HG03378 (cell line): ENCODE results near the gene SYCE1.
"Not testable (repeated sequence)": the region's sequence is repeated elsewhere in the genome, so short reads cannot be mapped to it uniquely, and the experiment has no call there.

Source experiments
- ATAC-seq: cut with Tn5 transposase; IDR thresholded peaks from one replicate; pipeline ENCODE4 v1.9.1; 2021; ENCODE audit warnings: mild to moderate bottlenecking, moderate library complexity; ENCODE audit not compliant: unreplicated experiment

Gene SYCE1, protein sequence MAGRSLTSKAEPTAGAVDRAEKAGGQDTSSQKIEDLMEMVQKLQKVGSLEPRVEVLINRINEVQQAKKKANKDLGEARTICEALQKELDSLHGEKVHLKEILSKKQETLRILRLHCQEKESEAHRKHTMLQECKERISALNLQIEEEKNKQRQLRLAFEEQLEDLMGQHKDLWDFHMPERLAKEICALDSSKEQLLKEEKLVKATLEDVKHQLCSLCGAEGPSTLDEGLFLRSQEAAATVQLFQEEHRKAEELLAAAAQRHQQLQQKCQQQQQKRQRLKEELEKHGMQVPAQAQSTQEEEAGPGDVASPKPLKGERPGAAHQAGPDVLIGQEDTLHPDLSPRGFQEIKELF

DNA sequence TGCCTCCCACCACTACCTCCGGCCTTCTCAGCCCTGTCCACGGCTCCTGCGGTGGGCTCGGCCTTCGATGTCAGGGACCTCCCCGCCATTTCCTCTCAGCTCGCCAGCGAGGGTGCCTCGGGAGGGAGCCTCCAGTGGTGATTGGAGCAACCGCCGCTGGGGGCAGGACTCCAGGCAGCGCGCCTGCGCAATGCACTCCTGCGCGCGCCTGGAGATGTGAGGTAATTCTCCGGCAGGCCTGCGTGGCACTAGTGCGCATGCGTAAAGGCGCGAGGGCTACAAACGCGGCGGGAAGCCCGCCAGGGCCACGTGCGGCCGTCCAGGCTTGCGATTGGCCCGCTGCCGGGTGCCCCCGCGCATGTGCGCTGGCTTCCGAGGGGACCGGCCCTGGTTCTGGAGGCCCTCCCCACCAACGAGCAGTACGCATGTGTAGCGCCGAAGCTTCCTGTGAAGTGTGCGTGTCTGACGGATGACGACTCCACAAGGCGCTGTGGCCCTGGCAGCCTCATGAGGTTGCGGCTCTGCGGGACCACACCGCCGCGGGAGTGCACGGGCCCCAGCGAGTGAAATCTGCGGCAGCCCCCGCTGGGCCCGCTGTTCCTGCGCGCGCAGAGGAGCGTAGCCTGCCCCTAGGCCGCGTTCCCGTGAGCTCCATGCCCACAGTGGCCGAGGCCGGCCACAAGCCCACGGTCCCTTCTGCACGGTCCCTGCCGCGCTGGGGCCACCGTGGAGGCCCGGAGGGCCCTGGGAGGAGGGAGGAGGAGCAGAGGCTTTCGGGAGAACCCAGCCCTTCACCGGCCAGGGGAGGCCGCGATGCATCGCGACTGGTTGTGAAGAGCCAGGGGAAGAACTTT is at the start of gene SYCE1:
Gene SYCE1 (minus strand): TSS at position 143 of the 854 bp plus-strand sequence. CDS start 54 bp downstream, at position 89.
- ATAC-seq, result no peak

DNA sequence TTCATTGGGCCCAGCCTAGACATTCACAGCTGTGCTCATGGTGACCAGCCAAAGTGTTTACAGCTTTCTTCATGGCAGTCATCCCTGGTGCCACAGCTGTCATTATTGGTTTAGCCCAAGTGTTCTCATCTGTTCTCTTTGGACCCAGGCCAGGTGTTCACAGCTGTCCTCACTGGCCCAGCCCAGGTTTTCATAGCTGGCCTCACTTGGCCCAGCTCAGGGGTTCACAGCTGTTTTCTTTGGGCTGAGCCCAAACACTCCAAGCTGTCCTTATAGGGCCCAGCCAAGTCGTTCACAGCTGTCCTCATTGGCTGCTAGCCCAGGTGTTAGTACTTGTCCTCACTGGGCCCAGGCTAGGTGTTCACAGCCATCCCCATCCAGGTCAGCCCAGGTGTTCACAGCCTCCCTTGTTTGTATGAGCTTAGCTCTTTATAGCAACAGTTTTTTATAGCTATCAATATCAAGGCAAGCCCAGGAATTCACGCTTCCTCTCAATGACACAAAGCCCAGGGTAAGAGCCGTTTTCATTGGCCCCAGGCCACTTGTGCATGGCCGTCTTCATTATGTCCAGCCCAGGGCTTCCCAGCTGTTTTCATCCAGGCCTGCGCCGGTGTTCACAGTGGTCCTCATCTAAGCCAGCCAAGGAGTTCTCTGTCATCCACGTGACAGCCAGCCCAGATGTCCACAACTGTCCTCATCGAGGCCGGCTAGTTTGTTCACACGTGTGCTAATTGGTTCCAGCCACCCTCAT is 49.6 kb upstream of the SYCE1 start:
- ATAC-seq, result no peak

DNA sequence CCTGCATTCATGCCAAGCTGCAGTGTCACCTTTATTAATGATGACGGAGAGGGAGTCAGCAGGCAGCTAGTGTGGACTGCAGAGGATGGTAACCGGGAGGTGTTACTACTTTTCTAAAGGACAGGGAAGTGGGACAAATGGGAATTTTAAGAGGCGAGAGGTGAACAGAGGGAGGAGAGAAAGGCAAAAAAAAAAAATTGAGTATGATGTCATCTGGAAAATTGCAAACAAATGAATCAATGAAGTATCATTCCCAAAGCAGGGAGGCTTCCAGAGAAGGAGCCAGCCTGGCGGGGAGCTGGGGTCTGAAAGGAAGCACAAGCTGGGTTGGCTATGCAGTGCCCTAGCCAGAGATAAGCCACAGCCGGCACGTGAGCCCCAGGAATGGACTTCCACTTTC is 48.3 kb upstream of the SYCE1 start:
- no peak for ATAC-seq

DNA sequence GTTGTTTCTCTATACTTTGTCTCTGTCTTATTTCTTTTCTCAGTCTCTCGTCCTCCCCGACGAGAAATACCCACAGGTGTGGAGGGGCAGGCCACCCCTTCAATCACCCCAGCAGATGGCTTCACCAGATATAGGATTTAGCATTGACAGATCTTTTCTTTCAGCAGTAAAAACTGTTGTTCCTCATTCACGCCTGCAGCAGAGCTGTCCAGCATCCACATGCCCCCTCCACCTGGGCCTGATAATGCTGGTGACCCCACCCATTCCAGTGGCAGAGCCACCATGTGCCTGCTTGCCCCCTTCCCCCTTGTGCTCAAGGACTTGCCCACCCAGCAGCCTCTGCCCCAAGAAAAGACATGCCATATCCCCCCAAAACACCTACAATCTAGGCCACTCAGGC is 45.7 kb upstream of the SYCE1 start:
- ATAC-seq, result no peak

DNA sequence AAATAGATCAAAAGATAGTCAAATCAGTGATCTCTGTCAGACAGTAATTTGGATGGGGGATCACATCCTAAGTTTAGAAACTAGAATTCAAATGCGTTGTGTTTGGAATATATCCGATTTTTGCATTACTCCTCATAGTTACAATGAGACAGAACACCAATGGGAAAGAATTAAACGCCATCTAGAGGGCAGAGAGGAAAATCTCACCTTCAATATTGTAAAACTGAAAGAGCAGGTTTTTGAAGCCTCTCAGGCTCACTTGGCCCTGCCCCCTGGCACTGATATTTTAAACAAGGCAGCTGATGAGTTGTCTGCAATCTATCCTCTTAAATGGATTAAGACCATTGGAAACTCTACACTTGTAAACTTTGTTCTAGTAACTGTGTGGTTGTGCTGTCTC is 43.5 kb upstream of the SYCE1 start:
- no peak for ATAC-seq

DNA sequence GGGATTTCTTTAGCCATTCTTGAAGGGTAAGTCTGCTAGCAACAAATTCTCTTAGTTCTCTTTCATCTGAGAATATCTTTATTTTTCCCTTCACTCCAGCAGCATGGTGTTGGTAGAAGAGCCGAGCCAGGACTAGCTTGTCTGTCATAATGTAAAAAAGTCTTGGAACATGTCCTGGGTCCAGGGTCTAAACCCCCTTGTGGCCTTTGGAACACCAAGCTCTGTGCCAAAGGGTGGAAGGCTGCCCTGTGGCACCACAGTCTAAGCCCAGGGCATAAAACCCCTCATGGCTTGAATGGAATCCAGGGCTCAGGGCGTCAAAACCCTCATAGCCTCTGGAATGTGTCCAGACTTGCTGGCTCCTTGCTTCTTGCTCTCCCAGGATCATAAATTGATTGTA is 38.1 kb upstream of the SYCE1 start:
- not testable (repeated sequence) for ATAC-seq

DNA sequence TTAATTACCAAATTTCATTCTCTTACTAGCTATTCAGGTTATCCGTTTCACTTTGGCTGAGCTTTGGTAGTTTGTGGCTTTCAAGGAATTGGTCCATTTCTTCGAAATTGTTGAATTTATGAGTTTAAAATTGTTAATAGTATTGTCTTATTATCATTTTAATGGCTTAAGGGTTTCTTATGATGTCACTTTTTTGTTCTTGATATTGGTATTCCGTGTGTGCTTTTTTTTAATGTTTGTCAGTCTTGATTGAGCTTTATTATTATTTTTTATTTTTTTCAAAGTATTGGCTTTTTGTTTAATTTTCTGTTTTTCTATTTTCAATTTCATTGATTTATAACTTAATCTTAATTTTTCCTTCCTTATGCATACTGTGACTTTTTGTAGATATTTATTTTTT is 35.3 kb upstream of the SYCE1 start:
- no peak for ATAC-seq

DNA sequence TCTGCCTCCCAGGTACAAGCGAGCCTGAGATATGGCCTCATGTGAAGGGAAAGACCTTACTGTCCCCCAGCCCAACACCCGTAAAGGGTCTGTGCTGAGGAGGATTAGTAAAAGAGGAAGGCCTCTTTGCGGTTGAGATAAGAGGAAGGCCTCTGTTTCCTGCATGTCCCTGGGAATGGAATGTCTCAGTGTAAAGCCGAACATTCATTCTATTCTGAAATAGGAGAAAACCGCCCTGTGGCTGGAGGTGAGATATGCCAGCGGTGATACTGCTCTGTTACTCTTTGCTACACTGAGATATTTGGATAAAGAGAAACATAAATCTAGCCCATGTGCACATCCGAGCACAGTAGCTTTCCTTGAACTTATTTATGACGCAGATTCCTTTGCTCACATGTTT is 34.5 kb upstream of the SYCE1 start:
- ATAC-seq, result not testable (repeated sequence)

DNA sequence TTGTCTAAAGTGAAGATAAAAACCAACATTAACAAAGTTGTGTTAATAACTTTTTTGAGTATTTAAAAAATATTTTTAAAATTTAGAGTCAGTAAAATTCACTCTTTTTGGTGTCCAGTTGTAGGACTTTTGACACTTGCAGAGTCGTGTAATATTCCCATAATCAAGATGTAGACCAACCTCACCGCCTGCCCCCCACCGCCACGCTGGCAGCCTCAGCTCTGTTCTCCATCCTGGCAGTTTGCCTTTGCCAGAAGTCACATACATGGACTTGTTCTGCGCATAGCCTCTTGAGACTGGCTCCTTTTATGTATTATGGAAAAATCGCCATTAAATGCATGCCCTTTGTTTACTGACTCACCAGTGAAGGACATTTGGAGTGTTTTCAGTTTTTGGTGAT is 27.3 kb upstream of the SYCE1 start:
- no peak for ATAC-seq

DNA sequence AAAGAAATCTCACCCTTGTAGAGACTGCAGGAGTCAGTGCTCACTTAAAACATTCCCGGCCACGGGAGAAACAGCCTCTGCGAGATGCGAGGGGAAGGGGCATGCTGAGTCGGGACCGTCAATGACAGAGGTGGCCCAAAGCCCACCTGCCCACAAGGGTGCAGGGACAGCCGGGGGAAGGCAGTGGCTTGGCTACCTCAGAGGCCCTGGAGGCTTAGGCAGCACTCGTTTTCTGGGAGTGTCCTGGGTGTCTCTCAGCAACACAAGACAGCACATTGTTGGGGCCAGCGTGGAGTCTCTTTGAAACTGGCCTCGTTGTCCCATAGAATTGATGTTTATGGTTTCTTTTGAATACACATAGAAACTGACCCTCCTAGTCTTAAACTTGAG is 25.6 kb upstream of the SYCE1 start:
- ATAC-seq, result no peak

DNA sequence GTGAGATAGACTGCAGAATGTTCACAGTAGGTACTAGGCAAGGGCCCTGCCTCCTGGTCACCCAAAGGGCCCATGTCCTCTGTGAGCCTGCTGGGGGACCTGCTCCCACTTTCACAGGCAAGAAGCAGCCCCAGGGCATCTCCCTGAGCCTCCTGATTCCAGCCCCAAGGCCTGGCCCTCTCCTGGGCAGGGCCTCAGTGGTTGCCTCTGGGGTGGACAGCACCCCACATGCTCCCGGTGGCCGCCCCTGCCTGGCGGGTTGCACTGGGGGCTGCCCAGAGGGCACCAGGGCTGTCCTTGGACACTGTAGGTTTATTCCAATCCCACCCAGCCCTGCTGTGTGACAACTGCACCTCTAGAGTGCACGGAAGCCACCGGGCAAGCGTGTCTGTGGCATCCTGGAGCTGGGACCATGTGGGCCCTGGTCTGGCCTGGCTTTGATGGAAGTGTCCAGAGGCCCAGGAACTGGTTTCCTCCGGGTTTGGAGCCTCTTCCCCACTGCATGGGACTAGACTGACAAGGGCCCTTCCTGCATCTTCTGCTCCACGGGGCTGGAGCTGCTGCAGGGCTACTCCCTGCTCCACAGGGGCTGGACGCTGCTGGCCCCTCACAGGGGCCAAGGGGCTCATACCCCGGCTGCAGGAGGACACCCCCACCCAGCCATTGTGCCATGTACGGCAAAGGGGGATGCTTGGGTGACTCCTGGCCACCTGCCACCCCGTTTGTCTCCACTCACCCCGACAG is 25.0 kb upstream of the SYCE1 start:
- no peak for ATAC-seq

DNA sequence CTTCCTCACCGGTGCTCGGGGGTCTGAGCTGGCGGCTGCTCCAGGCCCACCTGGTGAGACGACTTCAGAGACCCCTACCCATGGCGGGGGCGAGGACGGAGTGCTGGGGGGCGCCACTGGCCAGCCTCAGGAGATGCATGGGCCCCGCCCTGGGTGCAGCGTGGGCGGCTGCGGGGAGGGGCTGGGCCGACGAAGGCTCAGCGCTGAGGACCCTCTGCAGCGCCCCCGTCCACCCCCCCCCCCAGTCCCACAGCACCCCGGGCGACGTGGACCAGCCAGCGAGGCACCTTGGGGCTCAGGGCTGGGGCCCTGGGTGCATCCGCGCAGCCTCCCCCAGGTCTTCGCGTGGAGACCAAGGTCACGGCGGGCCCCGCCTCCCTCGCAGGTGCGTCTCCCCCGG is 11.7 kb upstream of the SYCE1 start:
- not testable (repeated sequence) for ATAC-seq

DNA sequence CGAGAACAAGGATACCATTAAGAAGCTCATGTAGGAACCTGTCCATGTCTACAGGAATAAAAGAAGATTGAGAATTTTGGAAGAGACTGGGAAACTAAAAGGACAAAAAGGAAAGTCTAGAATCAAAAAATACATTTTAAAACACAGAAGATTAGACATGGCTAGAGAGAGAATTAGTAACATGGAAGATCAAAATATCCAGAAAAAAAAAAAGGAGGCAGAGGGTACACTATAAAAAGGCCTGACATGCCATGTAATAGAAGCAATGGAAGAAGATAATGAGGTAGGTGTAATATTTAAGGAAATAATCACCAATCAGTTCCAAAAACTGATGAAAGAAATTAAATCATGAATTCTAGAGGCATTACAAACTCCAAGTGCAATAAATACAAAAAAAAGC is 8.1 kb upstream of the SYCE1 start:
- not testable (repeated sequence) for ATAC-seq

DNA sequence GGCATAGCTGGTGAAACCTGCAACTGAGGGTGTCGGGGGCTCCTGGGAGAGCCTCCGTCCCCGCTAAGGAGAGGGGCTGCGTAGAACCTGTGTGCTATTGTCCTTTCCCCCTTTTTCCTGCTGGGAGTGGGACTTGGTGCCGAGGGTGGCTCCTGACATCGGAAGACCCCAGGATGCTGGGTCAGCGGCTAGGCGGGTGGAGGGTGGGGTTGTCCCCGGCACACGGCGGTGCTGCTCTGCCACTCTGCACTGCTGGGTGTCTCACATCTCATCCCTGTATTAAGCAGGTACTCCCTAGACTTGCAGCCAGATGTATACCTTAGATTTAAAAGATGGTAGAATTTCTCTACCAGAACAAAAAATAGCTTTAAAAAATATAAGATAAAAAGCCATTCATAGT is 6.7 kb upstream of the SYCE1 start:
- ATAC-seq, result not testable (repeated sequence)

DNA sequence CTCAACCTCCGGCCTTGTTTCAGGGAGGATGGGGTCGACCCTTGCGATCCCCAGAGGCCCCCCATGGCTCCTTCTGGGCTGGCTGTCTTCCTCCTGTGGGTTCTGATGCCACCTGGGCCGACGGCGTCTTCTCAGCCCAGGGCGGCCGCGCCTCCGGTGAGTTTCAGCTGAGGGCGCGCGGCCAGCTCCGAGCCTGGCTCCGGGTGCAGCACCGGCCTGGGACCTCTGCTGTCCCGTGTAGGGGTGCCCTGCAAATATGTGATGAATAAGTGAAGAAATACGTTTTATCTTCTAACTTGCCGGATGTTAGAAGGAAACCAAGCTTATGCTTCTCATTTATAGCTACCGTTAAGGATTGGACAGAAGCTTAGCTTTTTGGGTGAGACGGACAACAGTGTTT is 4.4 kb upstream of the SYCE1 start:
- not testable (repeated sequence) for ATAC-seq

DNA sequence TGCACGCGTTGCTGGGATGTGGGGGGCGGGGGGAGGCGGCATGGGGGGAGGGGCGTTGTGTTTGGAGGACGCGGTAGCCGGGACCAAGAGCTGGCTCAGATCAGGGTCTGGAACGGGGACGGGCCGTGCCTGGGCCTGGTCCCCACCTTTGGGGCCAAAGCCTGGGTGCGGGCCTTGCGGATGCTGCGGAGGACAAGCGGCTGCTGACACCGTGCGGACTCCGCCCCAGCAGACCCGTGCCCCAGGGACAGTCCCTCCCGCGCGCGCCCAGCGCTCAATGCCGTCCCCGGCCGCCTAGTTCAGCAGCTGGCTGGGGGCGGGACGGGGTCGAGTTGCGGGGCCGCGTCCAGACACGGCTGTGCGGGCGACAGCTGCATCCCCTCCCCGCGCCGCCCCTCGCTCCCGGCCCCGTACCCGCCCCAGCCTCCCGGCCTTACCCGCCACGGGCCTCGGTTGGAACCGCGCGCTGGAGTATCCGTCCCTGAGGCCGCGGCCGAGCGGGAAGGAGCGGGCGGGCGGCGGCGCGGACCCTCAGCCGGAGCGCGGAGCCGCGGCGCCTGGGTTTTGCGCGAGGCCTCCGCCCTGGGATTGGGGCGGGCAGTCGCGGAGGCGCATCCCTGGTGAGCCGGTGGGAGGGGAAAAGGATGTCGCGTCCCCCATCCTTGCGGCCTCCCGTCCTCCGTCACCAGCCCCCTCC is 3.6 kb upstream of the SYCE1 start:
- ATAC-seq, result not testable (repeated sequence)

DNA sequence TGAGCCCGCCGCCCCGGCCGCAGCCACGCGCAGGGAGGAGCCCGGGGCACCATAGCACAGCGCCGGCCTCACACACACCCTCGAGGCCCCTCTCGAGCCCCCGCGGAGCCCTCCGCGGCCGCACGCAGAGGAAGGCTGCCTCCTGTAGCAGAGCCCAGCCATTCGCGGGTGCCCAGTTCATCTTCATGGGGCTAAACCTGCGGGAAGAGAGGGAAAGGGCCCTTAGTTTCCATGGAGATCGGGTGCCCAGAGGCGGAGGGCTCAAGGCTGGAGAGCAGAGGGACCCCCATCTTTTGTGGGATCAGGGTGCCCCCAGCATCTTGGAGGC is 2.9 kb upstream of the SYCE1 start:
- ATAC-seq, result no peak

DNA sequence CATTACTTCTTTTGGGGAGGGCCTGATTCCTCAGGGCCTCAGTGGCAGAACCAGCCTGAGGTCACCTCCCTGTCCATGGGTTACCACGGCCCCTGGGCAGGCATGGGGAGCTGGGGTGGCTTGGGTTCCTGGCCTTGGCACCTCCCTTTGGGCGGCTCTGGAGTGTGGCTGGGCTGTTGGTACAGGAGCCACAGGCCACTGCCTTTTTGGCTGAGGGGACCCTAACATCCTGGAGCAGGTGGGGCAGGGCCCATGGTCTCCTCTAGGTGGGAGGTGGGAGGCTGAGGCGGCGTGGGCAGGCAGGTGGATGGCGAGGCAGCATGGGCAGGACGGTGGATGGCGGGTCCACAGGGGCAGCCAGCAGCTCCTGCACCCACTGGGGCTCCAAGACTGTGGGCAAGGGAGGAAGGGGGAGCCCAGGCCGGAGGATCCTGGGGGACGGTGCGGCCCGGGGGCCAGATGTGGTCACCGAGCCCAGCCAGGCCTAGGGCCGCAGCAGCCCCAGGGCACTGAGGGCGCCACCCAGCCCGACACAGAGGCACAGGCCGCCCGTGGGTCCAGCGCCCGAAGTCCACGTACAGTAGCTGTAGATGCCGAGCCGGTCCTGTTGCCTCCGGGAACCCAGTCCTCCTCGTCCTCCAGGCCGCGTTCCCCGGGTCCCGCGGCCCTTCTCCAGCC is 2.4 kb upstream of the SYCE1 start:
- ATAC-seq, result no peak

DNA sequence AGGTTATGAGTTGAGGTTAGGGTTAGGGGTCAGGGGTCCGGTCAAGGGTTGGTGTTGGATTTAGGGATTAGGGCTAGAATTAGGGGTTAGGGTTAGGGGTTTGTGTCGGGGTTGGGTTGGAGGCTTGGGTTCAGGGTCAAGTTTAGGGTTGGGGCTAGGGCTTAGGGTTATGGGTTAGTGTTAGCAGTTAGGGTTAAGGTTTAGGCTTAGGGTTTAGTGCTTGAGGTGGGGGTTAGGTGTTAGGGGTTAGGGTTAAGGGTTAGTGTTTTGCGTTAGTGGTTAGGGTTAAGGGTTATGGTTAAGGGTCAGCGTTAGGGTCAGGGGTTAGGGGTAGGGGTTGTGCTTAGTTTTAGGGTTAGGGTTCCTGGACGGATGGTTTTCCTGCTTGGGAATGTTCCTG is 1.7 kb upstream of the SYCE1 start:
- no peak for ATAC-seq

DNA sequence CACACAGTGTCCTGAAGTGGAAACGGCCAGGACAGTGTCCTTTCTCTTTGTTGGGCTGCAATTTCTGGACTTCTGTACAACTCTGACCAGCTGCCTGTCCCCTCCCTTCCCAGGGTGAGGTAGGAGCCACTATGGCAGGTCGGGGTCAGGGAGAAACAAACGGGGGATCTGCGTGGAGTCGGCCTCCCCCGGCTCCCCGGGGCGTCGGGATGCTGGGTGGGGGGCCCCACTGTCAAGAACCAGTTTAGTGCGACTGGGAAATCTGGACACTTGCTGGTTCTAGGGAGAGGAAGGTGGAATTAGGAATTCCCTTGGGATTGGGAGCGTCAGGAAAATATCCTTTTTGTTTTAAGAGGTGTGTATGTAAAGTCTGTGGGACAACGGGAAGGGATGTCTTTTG is 567 bp downstream of the SYCE1 start:
- ATAC-seq, result no peak
